ENCODE measurements around the gene WDR5.

WDR5 gene

GRCh38 chr9:134170532-134171315 is 34.8 kb downstream of the WDR5 start:
- DNase-seq (ENCODE audit: low spot score): no peak
- no peaks in the 10 kb centered on the region for H3K27me3 Mint-ChIP-seq (ENCODE audit: low read depth)
- no peak overlapping the region for H3K4me3 Mint-ChIP-seq
- peaks cover under 1% of the 10 kb centered on the region for H3K4me1 Mint-ChIP-seq (ENCODE audit: low read depth)
- peaks cover 7% of the 10 kb centered on the region for H3K9me3 Mint-ChIP-seq
- H3K27ac Mint-ChIP-seq: no peak overlapping the region
- peaks cover 2% of the 10 kb centered on the region for H3K36me3 Mint-ChIP-seq (ENCODE audit: low read depth)

- peaks cover under 1% of the 10 kb centered on the region for H3K36me3 Mint-ChIP-seq (ENCODE audit: low read depth)
- H3K27ac Mint-ChIP-seq: no peak overlapping the region
- H3K4me3 Mint-ChIP-seq: no peak overlapping the region
- DNase-seq (ENCODE audit: low spot score): no peak
- no peaks in the 10 kb centered on the region for H3K4me1 Mint-ChIP-seq (ENCODE audit: low read depth)
- no peaks in the 10 kb centered on the region for H3K27me3 Mint-ChIP-seq (ENCODE audit: low read depth)
- peaks cover 7% of the 10 kb centered on the region for H3K9me3 Mint-ChIP-seq
These were observed 35.7 kb downstream of the WDR5 start for GRCh38 chr9:134171316-134172197.

DNA sequence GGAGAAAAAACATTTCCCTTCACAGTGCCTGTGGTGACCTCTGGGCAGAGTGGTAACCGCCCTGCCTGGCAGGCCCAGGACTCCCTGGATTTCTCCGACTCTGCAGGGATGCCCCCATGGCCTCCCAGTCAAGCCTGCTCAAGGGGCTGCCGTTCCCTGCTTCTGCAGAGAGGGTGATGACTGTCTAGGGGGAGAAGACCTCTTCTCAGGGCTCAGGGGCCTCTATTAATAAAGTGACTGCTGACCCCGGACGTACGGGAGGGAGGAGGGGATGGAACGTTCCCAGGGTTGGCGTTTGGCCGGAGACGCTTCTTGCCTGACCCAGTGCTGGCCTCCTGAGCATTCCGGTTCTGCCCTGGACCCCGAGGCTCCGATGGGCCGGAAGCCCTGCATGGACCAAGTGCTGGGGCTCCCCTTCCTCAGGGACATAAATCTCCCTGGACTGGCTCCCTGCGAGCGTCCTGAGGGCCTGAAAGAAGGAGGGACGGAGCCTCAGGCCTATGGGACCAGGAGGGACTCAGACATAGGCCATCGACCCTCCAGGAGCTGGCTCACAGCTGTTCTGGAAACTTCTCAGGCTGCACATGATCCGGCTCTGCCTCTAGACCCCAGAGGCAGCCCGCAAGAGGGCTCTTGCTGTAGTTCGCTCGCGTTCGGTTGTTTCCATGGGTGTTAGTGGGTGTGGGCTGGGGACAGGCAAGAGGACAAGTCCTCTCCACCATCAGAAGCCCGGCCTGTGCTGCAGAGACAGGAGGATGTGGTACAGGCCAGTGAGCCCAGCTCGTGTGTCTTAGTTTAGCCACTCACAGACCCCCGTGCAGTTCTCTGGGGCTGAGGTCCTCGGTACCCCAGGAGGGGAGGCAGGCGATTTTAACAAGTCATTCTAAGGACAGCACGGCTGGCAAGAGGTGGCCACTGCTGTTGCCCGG is 36.6 kb downstream of the WDR5 start:
- Mint-ChIP-seq H3K27ac (no peak overlapping the region), H3K27me3 (ENCODE audit: low read depth) (no peaks in the 10 kb centered on the region), H3K9me3 (peaks cover 7% of the 10 kb centered on the region), H3K4me1 (ENCODE audit: low read depth) (no peaks in the 10 kb centered on the region), H3K4me3 (no peak overlapping the region), H3K36me3 (ENCODE audit: low read depth) (no peaks in the 10 kb centered on the region)
- DNase-seq (ENCODE audit: low spot score): no peak

- Mint-ChIP-seq H3K4me1 (ENCODE audit: low read depth) (no peaks in the 10 kb centered on the region), H3K4me3 (no peak overlapping the region), H3K9me3 (peaks cover 7% of the 10 kb centered on the region), H3K27me3 (ENCODE audit: low read depth) (no peaks in the 10 kb centered on the region), H3K36me3 (ENCODE audit: low read depth) (no peaks in the 10 kb centered on the region), H3K27ac (no peak overlapping the region)
- DNase-seq (ENCODE audit: low spot score): no peak
These were observed 37.5 kb downstream of the WDR5 start for GRCh38 chr9:134173127-134174072.

DNA sequence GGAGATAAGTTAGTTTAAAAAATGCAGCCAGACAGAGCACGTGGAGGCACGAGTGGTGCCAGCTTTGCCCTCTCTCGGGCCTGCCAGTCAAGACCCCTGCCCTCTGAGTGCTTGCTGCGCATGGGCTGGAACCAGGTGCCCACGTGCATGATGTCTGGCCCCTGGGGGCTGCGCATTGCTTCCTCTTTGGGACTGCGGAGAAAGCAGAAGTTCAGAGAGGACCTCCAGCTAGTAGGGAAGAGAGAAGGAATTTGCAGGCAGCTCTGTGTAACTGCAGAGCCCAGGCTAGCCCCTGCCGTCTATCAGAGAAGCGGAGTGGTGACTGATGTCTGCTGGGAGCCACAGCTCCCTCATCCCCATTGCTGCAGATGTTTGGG is 38.2 kb downstream of the WDR5 start:
- no peaks in the 10 kb centered on the region for H3K27me3 Mint-ChIP-seq (ENCODE audit: low read depth)
- H3K4me1 Mint-ChIP-seq (ENCODE audit: low read depth): no peaks in the 10 kb centered on the region
- no peak overlapping the region for H3K27ac Mint-ChIP-seq
- H3K9me3 Mint-ChIP-seq: peaks cover under 1% of the 10 kb centered on the region
- no peaks in the 10 kb centered on the region for H3K36me3 Mint-ChIP-seq (ENCODE audit: low read depth)
- DNase-seq (ENCODE audit: low spot score): no peak
- no peak overlapping the region for H3K4me3 Mint-ChIP-seq

GRCh38 chr9:134174526-134175290 is 38.8 kb downstream of the WDR5 start:
- Mint-ChIP-seq H3K36me3 (ENCODE audit: low read depth) (no peaks in the 10 kb centered on the region), H3K4me1 (ENCODE audit: low read depth) (no peaks in the 10 kb centered on the region), H3K4me3 (no peak overlapping the region), H3K27me3 (ENCODE audit: low read depth) (no peaks in the 10 kb centered on the region), H3K9me3 (no peaks in the 10 kb centered on the region), H3K27ac (no peak overlapping the region)
- DNase-seq (ENCODE audit: low spot score): no peak

- no peaks in the 10 kb centered on the region for H3K36me3 Mint-ChIP-seq (ENCODE audit: low read depth)
- H3K4me3 Mint-ChIP-seq: no peak overlapping the region
- no peaks in the 10 kb centered on the region for H3K4me1 Mint-ChIP-seq (ENCODE audit: low read depth)
- no peaks in the 10 kb centered on the region for H3K9me3 Mint-ChIP-seq
- DNase-seq (ENCODE audit: low spot score): no peak
- H3K27me3 Mint-ChIP-seq (ENCODE audit: low read depth): no peaks in the 10 kb centered on the region
- no peak overlapping the region for H3K27ac Mint-ChIP-seq
These were observed 39.5 kb downstream of the WDR5 start for GRCh38 chr9:134175291-134175807.

- Mint-ChIP-seq H3K27me3 (ENCODE audit: low read depth) (no peaks in the 10 kb centered on the region), H3K9me3 (no peaks in the 10 kb centered on the region), H3K4me3 (no peak overlapping the region), H3K4me1 (ENCODE audit: low read depth) (no peaks in the 10 kb centered on the region), H3K27ac (no peak overlapping the region), H3K36me3 (ENCODE audit: low read depth) (no peaks in the 10 kb centered on the region)
- DNase-seq (ENCODE audit: low spot score): no peak
These were observed 40.1 kb downstream of the WDR5 start for GRCh38 chr9:134175808-134176598.

DNA sequence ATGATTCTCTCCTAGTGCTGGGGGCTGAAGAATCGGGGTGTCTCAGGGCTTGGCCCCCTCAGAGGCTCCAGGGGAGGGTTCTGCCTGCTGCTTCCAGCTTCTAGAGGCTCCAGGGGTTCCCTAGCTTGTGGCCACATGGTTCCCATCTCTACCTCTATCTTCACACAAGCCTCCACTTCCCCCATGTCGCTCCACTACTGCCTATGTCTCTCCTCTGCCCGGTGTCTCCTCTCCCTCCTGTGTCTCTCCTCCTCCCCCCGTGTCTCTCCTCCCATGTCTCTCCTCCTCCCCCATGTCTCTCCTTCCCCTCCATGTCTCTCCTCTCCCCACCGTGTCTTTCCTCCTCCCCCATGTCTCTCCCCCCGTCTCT is 40.7 kb downstream of the WDR5 start:
- no peaks in the 10 kb centered on the region for H3K9me3 Mint-ChIP-seq
- H3K4me3 Mint-ChIP-seq: no peak overlapping the region
- no peak for DNase-seq (ENCODE audit: low spot score)
- no peak overlapping the region for H3K27ac Mint-ChIP-seq
- H3K27me3 Mint-ChIP-seq (ENCODE audit: low read depth): no peaks in the 10 kb centered on the region
- H3K4me1 Mint-ChIP-seq (ENCODE audit: low read depth): peaks cover under 1% of the 10 kb centered on the region
- no peaks in the 10 kb centered on the region for H3K36me3 Mint-ChIP-seq (ENCODE audit: low read depth)

DNA sequence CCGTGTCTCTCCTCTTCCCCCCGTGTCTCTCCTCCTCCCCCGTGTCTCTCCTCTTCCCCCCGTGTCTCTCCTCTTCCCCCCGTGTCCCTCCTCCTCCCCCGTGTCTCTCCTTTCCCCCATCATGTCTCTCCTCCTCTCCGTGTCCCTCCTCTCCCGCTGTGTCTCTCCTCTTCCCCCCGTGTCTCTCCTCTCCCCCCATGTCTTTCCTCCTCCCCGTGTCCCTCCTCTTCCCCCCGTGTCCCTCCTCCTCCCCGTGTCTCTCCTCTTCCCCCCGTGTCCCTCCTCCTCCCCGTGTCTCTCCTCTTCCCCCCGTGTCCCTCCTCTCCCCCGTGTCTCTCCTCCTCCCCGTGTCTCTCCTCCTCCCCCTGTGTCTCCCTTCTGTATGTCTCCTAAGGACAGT is 41.3 kb downstream of the WDR5 start:
- Mint-ChIP-seq H3K4me1 (ENCODE audit: low read depth) (peaks cover 6% of the 10 kb centered on the region), H3K27ac (no peak overlapping the region), H3K9me3 (peaks cover 1% of the 10 kb centered on the region), H3K36me3 (ENCODE audit: low read depth) (no peaks in the 10 kb centered on the region), H3K27me3 (ENCODE audit: low read depth) (no peaks in the 10 kb centered on the region), H3K4me3 (no peak overlapping the region)
- DNase-seq (ENCODE audit: low spot score): no peak

- Mint-ChIP-seq H3K4me1 (ENCODE audit: low read depth) (peaks cover 12% of the 10 kb centered on the region), H3K4me3 (no peak overlapping the region), H3K9me3 (peaks cover 7% of the 10 kb centered on the region), H3K27ac (no peak overlapping the region), H3K36me3 (ENCODE audit: low read depth) (no peaks in the 10 kb centered on the region), H3K27me3 (ENCODE audit: low read depth) (no peaks in the 10 kb centered on the region)
- DNase-seq (ENCODE audit: low spot score): no peak
These were observed 41.9 kb downstream of the WDR5 start for GRCh38 chr9:134177624-134178393.
